ENCODE measurements around the gene B3GAT2. TPM values are rescaled to one million over a fixed set of nuclear protein-coding genes. Genes with fewer than 3 reads are reported as not detected.

Gene B3GAT2
- total RNA-seq, 1 experiment from 2014 or later: not detected

- ChIA-PET POLR2A (no interaction called here), CTCF (no interaction called here), RAD21 (ENCODE audit: low non-redundant PET in 1 of 2, low total read pairs in 2 of 2, uncharacterized antibody in 2 of 2, unreplicated experiment in 2 of 2) (no interaction called here)
- H2AFZ ChIP-seq (ENCODE audit: low read depth, low read length, poor library complexity, severe bottlenecking): no peak overlapping the region
- no peaks in the 10 kb centered on the region for H3K4me1 ChIP-seq (ENCODE audit: control insufficient read depth in 1 of 2, insufficient read depth in 2 of 2, low read length in 2 of 2)
- no peak overlapping the region for H3K27ac ChIP-seq (ENCODE audit: low read depth, low read length)
- no peaks in the 10 kb centered on the region for H3K36me3 ChIP-seq (ENCODE audit: control insufficient read depth in 1 of 2, insufficient read depth in 2 of 2, low read length in 2 of 2)
- ATAC-seq (no peak), DNase-seq (ENCODE audit: low read depth, low spot score) (no peak)
- H3K4me2 ChIP-seq (ENCODE audit: low read length): no peak overlapping the region
- H3K79me2 ChIP-seq (ENCODE audit: insufficient read depth, low read length): no peaks in the 10 kb centered on the region
- H3K27me3 ChIP-seq (ENCODE audit: insufficient read depth, low read length): peaks cover 9% of the 10 kb centered on the region
- H4K20me1 ChIP-seq (ENCODE audit: insufficient read depth): no peaks in the 10 kb centered on the region
- H3K9me3 ChIP-seq (ENCODE audit: control insufficient read depth in 1 of 2, insufficient read depth in 1 of 2, low read depth in 1 of 2, low read length in 2 of 2): no peaks in the 10 kb centered on the region
- H3K9me2 ChIP-seq (ENCODE audit: insufficient read depth): no peaks in the 10 kb centered on the region
- BruUV-seq (replicated peaks): no TSS peak
- no peak overlapping the region for H3K4me3 ChIP-seq (replicated peaks in 1 of 2; ENCODE audit: low read depth in 1 of 2, low read length in 2 of 2)
- no peak overlapping the region for H3K9ac ChIP-seq (ENCODE audit: low read length)
- no peak for TF ChIP-seq POLR2A (IDR thresholded peaks at IDR 0.05; ENCODE audit: borderline replicate concordance, extremely low read depth, insufficient read depth, insufficient read length)
- TF ChIP-seq RAD21 (IDR thresholded peaks at IDR 0.05; ENCODE audit: low read depth): no peak
- no peak for TF ChIP-seq SP1 (IDR thresholded peaks at IDR 0.05; ENCODE audit: low read depth)
- no peak for TF ChIP-seq CEBPB (IDR thresholded peaks at IDR 0.05; ENCODE audit: low read depth)
- TF ChIP-seq, protein P1, sequence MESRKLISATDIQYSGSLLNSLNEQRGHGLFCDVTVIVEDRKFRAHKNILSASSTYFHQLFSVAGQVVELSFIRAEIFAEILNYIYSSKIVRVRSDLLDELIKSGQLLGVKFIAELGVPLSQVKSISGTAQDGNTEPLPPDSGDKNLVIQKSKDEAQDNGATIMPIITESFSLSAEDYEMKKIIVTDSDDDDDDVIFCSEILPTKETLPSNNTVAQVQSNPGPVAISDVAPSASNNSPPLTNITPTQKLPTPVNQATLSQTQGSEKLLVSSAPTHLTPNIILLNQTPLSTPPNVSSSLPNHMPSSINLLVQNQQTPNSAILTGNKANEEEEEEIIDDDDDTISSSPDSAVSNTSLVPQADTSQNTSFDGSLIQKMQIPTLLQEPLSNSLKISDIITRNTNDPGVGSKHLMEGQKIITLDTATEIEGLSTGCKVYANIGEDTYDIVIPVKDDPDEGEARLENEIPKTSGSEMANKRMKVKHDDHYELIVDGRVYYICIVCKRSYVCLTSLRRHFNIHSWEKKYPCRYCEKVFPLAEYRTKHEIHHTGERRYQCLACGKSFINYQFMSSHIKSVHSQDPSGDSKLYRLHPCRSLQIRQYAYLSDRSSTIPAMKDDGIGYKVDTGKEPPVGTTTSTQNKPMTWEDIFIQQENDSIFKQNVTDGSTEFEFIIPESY (IDR thresholded peaks at IDR 0.05; ENCODE audit: extremely low read depth, insufficient replicate concordance, low read length): no peak
- TF ChIP-seq MAX (IDR thresholded peaks at IDR 0.05): no peak
- TF ChIP-seq ZNF274 (IDR thresholded peaks at IDR 0.05; ENCODE audit: low read depth, low read length): no peak
- no peak for TF ChIP-seq ZFX (IDR thresholded peaks at IDR 0.05)
- intact Hi-C loops (cut with micrococcal nuclease): no loop called here
These were observed 34.4 kb upstream of the B3GAT2 start for GRCh38 chr6:70991253-70991652.

DNA sequence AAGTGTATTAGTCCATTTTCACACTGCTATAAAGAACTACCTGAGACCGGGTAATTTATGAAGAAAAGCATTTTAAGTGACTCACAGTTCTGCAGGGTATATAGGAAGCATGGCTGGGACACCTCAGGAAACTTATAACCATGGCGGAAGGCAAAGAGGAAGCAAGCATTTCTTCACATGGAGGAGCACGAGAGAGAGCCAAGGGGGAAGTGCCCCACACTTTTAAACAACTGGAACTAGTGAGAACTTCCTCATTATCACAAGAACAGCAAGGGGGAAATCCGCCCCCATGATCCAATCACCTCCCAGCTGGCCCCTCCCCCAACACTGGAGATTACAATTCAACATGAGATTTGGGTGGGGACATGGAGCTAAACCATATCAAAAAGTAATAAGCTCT is 28.3 kb upstream of the B3GAT2 start:
- Histone ChIP-seq H3K27me3 (ENCODE audit: insufficient read depth, low read length) (no peaks in the 10 kb centered on the region), H3K27ac (ENCODE audit: low read depth, low read length) (no peak overlapping the region), H3K9me3 (ENCODE audit: control insufficient read depth in 1 of 2, insufficient read depth in 1 of 2, low read depth in 1 of 2, low read length in 2 of 2) (no peaks in the 10 kb centered on the region), H3K9ac (ENCODE audit: low read length) (no peak overlapping the region), H3K4me1 (ENCODE audit: control insufficient read depth in 1 of 2, insufficient read depth in 2 of 2, low read length in 2 of 2) (no peaks in the 10 kb centered on the region), H3K36me3 (ENCODE audit: control insufficient read depth in 1 of 2, insufficient read depth in 2 of 2, low read length in 2 of 2) (no peaks in the 10 kb centered on the region), H2AFZ (ENCODE audit: low read depth, low read length, poor library complexity, severe bottlenecking) (no peak overlapping the region), H3K4me2 (ENCODE audit: low read length) (no peak overlapping the region), H4K20me1 (ENCODE audit: insufficient read depth) (no peaks in the 10 kb centered on the region), H3K79me2 (ENCODE audit: insufficient read depth, low read length) (no peaks in the 10 kb centered on the region), H3K4me3 (replicated peaks in 1 of 2; ENCODE audit: low read depth in 1 of 2, low read length in 2 of 2) (no peak overlapping the region), H3K9me2 (ENCODE audit: insufficient read depth) (no peaks in the 10 kb centered on the region)
- no TSS peak for BruUV-seq (replicated peaks)
- POLR2A ChIA-PET: no interaction called here
- CTCF ChIA-PET: no interaction called here
- ATAC-seq: no peak
- intact Hi-C loops (cut with micrococcal nuclease): no loop called here
- no peak for DNase-seq (ENCODE audit: low read depth, low spot score)
- RAD21 ChIA-PET (ENCODE audit: low non-redundant PET in 1 of 2, low total read pairs in 2 of 2, uncharacterized antibody in 2 of 2, unreplicated experiment in 2 of 2): no interaction called here
- TF ChIP-seq SIN3A (IDR thresholded peaks at IDR 0.05; ENCODE audit: low read depth): no peak
- no peak for TF ChIP-seq EZH2phosphoT487 (IDR thresholded peaks at IDR 0.05; ENCODE audit: borderline replicate concordance)
- TF ChIP-seq ELF1 (IDR thresholded peaks at IDR 0.05; ENCODE audit: borderline replicate concordance, low read depth): no peak
- TF ChIP-seq ZFX (IDR thresholded peaks at IDR 0.05): no peak
- no peak for TF ChIP-seq REST (IDR thresholded peaks at IDR 0.05; ENCODE audit: low read depth)
- TF ChIP-seq JUND (IDR thresholded peaks at IDR 0.05): no peak
- TF ChIP-seq POLR2AphosphoS5 (IDR thresholded peaks at IDR 0.05; ENCODE audit: low read depth, low read length): no peak
- no peak for TF ChIP-seq ATF3 (IDR thresholded peaks at IDR 0.05)
